ENCODE data around the gene PFN4. TPM values are rescaled to one million over a fixed set of nuclear protein-coding genes. Genes with fewer than 3 reads are reported as not detected.

The PFN4 gene
- total RNA-seq, 1 donor: 0.45 TPM

DNA sequence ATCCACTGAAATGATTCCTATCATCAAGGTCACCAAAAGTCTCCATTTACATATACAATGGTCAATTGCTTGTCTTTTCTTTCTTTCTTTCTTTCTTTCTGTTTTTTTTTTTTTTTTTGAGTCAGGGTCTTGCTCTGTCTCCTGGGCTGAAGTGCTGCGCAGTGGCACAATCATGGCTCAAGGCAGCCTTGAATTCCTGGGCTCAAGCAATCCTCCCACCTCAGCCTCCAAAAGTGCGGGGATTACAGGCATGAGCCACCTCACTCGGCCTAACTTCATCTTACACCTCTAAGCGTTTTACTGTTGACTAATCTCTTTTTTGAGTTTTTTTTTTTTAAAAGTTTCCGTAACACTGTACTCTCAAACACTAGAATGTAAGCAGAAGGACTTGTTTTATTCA lies 47.9 kb downstream of the PFN4 start:
- peak overlapping the region; percentile 99 for H3K4me3 ChIP-seq (ENCODE audit: low read depth, low read length)
- DNase-seq (ENCODE audit: low read depth): no peak
- TF ChIP-seq, protein P1, sequence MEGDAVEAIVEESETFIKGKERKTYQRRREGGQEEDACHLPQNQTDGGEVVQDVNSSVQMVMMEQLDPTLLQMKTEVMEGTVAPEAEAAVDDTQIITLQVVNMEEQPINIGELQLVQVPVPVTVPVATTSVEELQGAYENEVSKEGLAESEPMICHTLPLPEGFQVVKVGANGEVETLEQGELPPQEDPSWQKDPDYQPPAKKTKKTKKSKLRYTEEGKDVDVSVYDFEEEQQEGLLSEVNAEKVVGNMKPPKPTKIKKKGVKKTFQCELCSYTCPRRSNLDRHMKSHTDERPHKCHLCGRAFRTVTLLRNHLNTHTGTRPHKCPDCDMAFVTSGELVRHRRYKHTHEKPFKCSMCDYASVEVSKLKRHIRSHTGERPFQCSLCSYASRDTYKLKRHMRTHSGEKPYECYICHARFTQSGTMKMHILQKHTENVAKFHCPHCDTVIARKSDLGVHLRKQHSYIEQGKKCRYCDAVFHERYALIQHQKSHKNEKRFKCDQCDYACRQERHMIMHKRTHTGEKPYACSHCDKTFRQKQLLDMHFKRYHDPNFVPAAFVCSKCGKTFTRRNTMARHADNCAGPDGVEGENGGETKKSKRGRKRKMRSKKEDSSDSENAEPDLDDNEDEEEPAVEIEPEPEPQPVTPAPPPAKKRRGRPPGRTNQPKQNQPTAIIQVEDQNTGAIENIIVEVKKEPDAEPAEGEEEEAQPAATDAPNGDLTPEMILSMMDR (IDR thresholded peaks at IDR 0.05; ENCODE audit: insufficient read depth, low read length): no peak

DNA sequence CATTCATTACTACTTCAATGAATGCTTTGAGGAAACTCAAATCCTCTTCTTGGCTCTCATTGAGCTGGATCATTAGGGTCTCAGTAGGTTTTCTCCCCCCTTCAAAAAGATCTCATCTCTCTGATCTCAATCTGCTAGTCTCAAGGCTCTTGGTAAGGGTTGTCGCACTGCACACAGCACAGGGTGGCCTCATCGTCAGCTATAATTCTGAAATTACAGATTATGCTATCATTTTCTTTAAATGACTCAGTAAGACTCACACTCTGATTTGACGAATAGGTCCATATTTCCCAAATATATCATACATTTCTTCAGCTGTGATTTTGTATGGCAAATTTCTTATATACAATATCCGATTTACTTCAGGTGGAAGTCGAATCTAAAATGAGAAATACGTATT lies 49.3 kb downstream of the PFN4 start:
- TF ChIP-seq, protein P1 (IDR thresholded peaks at IDR 0.05; ENCODE audit: insufficient read depth, low read length): no peak
- H3K4me3 ChIP-seq (ENCODE audit: low read depth, low read length): no peak overlapping the region

DNA sequence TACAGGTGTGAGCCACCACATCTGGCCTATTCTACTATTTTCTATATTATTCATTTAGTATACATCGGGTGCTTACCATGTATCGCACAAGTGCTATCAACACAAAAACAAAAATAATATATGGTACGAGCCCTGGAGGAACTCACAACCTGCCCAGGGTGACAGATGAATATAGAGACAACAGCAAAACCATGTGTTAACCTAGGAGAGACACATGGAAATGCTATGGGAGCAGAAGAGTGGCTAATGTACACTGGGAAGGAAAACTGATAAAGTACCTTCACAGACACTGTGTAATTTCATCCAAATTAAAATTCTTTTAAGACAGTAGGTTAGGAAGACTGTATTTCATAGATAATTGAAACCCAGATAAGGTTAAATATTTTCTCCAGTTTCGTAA lies 50.9 kb downstream of the PFN4 start:
- no peak overlapping the region for H3K4me3 ChIP-seq (ENCODE audit: low read depth, low read length)
- DNase-seq (ENCODE audit: low read depth): no peak
- TF ChIP-seq, protein P1 (IDR thresholded peaks at IDR 0.05; ENCODE audit: insufficient read depth, low read length): no peak

More for the DNA sequence above, 49.3 kb downstream of the PFN4 start:
- no peak for DNase-seq (ENCODE audit: low read depth)

DNA sequence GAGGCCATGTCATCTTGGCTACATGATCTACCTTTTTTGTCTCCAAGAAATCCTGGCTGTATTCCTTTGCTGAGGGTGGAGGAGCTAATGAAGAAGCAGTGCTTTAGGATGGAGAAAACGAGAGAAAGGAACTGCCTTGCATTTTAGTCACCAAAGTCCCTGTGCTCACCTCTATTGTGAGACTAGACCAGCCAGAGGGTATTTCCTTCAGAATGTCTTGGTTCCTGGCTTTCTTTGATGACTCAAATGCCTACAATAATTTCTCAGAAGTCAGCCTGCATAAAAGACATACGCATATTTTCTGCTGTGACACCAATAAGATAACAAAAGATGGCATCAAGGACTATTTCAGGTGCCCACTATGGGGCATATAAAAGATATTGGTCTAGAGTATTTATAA lies 57.8 kb downstream of the PFN4 start:
- no peak for DNase-seq (ENCODE audit: low read depth)
- TF ChIP-seq, protein P1 (IDR thresholded peaks at IDR 0.05; ENCODE audit: insufficient read depth, low read length): no peak
- no peak overlapping the region for H3K4me3 ChIP-seq (ENCODE audit: low read depth, low read length)

Other genes with a start within 250 kb of the PFN4 start
- 10.6 and 22.4 TPM in 2 replicates for gene ATAD2B, start 196.2 kb downstream of the PFN4 start, total RNA-seq (ENCODE audit: low replicate concordance)
- gene UBXN2A, start 182.9 kb downstream of the PFN4 start, total RNA-seq (ENCODE audit: low replicate concordance): 12.4 and 14.2 TPM in 2 replicates
- gene MFSD2B, start 113.2 kb downstream of the PFN4 start, total RNA-seq (ENCODE audit: low replicate concordance): not detected in 2 replicates
- gene WDCP, start 75.9 kb downstream of the PFN4 start, total RNA-seq (ENCODE audit: low replicate concordance): 6.4 and 9.3 TPM in 2 replicates
- 3.5 and 7.9 TPM in 2 replicates for gene FKBP1B, start 73.6 kb downstream of the PFN4 start, total RNA-seq (ENCODE audit: low replicate concordance)
- 162 and 191 TPM in 2 replicates for gene SF3B6, start 47.0 kb downstream of the PFN4 start, total RNA-seq (ENCODE audit: low replicate concordance)
- 22.3 and 38.7 TPM in 2 replicates for gene TP53I3, start 38.5 kb downstream of the PFN4 start, total RNA-seq (ENCODE audit: low replicate concordance)
- gene FAM228B, start 135 bp upstream of the PFN4 start, total RNA-seq (ENCODE audit: low replicate concordance): 7.0 and 10.3 TPM in 2 replicates
- 0.18 and 1.3 TPM in 2 replicates for gene FAM228A, start 51.7 kb upstream of the PFN4 start, total RNA-seq (ENCODE audit: low replicate concordance)
- 23.9 and 32.4 TPM in 2 replicates for gene ITSN2, start 237.2 kb upstream of the PFN4 start, total RNA-seq (ENCODE audit: low replicate concordance)